OCI-LY7 (cell line): ENCODE results near the gene AHNAK2. TPM values are rescaled to one million over a fixed set of nuclear protein-coding genes. Genes with fewer than 3 reads are reported as not detected.

Experiments used
- BruUV-seq: library from RNA; stranded (reverse); fragments of 400-500 nt; replicated peaks from 2 replicates; lab custom pipeline; 2021; lab: Mats Ljungman, UMichigan
- CTCF ChIA-PET: fragments of 300-600 bp; sonication (Branson Sonifier 250); formaldehyde crosslinking; loops from one replicate; lab custom pipeline; 2022; ENCODE audit warnings: antibody characterized with exemption; ENCODE audit not compliant: unreplicated experiment; lab: Charles Lee
- POLR2A ChIA-PET: fragments of 300-600 bp; sonication (Branson Sonifier 250); formaldehyde crosslinking; loops from one replicate; lab custom pipeline; 2022; ENCODE audit warnings: antibody characterized with exemption; lab: Charles Lee
- DNase-seq: peaks from one replicate; pipeline ENCODE4 v3.0.0-alpha.2; 2015; ENCODE audit warnings: low spot score
- H2AFZ ChIP-seq: fragments of 200-600 bp; sonication (generic), shearing (Covaris generic); 2 replicates; pipeline ENCODE4 v1.6.1; 2014; ENCODE audit warnings: mild to moderate bottlenecking, antibody characterized with exemption, low read length, moderate library complexity
- H3K27ac ChIP-seq: fragments of 200-600 bp; sonication (generic); 2 replicates; pipeline ENCODE4 v1.5.1; 2014; ENCODE audit warnings: mixed run types, low read depth, mild to moderate bottlenecking, moderate library complexity, low read length, inconsistent platforms; ENCODE audit not compliant: poor library complexity, severe bottlenecking
- H3K36me3 ChIP-seq: fragments of 200-600 bp; sonication (generic); 2 replicates; pipeline ENCODE4 v1.6.1; 2014; ENCODE audit warnings: mild to moderate bottlenecking, antibody characterized with exemption, low read length, moderate library complexity, mixed read lengths; ENCODE audit not compliant: insufficient read depth
- H3K4me1 ChIP-seq: fragments of 200-600 bp; sonication (generic); 2 replicates; pipeline ENCODE4 v1.5.1; 2014; ENCODE audit warnings: mild to moderate bottlenecking, low read length; ENCODE audit not compliant: insufficient read depth, poor library complexity, severe bottlenecking
- H3K4me2 ChIP-seq: fragments of 200-600 bp; sonication (generic); 2 replicates; pipeline ENCODE4 v1.6.1; 2014; ENCODE audit warnings: mild to moderate bottlenecking, low read length
- H3K4me3 ChIP-seq: fragments of 200-600 bp; sonication (generic); 2 replicates; pipeline ENCODE4 v1.5.1; 2014; ENCODE audit warnings: mild to moderate bottlenecking, low read depth, low read length; ENCODE audit not compliant: poor library complexity, severe bottlenecking
- H3K79me2 ChIP-seq: fragments of 200-600 bp; sonication (generic); 2 replicates; pipeline ENCODE4 v1.6.1; 2016; ENCODE audit warnings: low read depth, mild to moderate bottlenecking, low read length, moderate library complexity, mixed read lengths; ENCODE audit not compliant: insufficient read depth
- H3K9me2 ChIP-seq: fragments of 200-600 bp; sonication (generic); 2 replicates; pipeline ENCODE4 v1.6.1; 2016; ENCODE audit warnings: mild to moderate bottlenecking, low read length, mixed read lengths; ENCODE audit not compliant: insufficient read depth
- H3K9me3 ChIP-seq: fragments of 200-600 bp; sonication (generic); 2 replicates; pipeline ENCODE4 v1.6.1; 2014; ENCODE audit warnings: mild to moderate bottlenecking, mixed run types, low read length, mixed read lengths
- H4K20me1 ChIP-seq: fragments of 200-600 bp; sonication (generic); 2 replicates; pipeline ENCODE4 v1.6.1; 2014; ENCODE audit warnings: mild to moderate bottlenecking, antibody characterized with exemption, low read length, moderate library complexity, mixed read lengths; ENCODE audit not compliant: insufficient read depth
- CTCF ChIP-seq: fragments of 200-600 bp; sonication (generic); conservative IDR thresholded peaks from 2 replicates; pipeline ENCODE4 v1.5.1; 2014; ENCODE audit warnings: mild to moderate bottlenecking, antibody characterized with exemption, low read length, moderate library complexity, mixed read lengths
- EZH2phosphoT487 ChIP-seq: fragments of 200-600 bp; sonication (generic); IDR thresholded peaks from 2 replicates; pipeline ENCODE4 v1.6.1; 2018; ENCODE audit warnings: low read depth, borderline replicate concordance, mild to moderate bottlenecking, mixed run types, antibody characterized with exemption, low read length, moderate library complexity, mixed read lengths
- intact Hi-C: fragments of 100-400 bp; cut with micrococcal nuclease; formaldehyde crosslinking; loops from one replicate; pipeline ENCODE4 v1.10.0; 2022; ENCODE audit not compliant: unreplicated experiment
- total RNA-seq, 2 experiments: library from RNA; depleted of rRNA in 1 of 2; stranded (reverse); fragments of >200 nt in 1 of 2; shearing (Covaris generic) in 1 of 2; gene quantifications; 2 replicates each; pipeline ENCODE4 v1.2.3, GENCODE V29; 2014 to 2022

Gene AHNAK2
- total RNA-seq, 2 experiments from 2014 or later = 0.61 TPM; not detected in 1

GRCh38 chr14:105012171-105012985 lies 34.2 kb upstream of the AHNAK2 start:
- DNase-seq = no peak
- H3K9me2 ChIP-seq = no peaks in the 10 kb centered on the region
- peaks cover 89% of the 10 kb centered on the region for H3K79me2 ChIP-seq
- no peaks in the 10 kb centered on the region for H3K9me3 ChIP-seq
- peaks cover 48% of the 10 kb centered on the region for H3K4me1 ChIP-seq
- TF ChIP-seq CTCF = peak; percentile 85
- TF ChIP-seq EZH2phosphoT487 = no peak
- H3K4me2 ChIP-seq = peak overlapping the region; percentile 89; the same call in 1 of the 2 replicates
- peaks cover 97% of the 10 kb centered on the region for H3K36me3 ChIP-seq
- no peak overlapping the region for H3K27ac ChIP-seq
- H2AFZ ChIP-seq = no peak overlapping the region
- POLR2A ChIA-PET = interaction anchor here (1.1 kb wide), 1 partner anchor 8 kb away, joined by 3 read pairs; the partner anchor contains the start of gene CDCA4
- BruUV-seq = no TSS peak
- CTCF ChIA-PET = interaction anchor here (0.6 kb wide), 1 partner anchor 1384 kb away, joined by 3 read pairs; the partner anchor contains the start of gene KLC1
- H4K20me1 ChIP-seq = peaks cover 61% of the 10 kb centered on the region
- no peak overlapping the region for H3K4me3 ChIP-seq
- intact Hi-C loops = no loop called here

DNA sequence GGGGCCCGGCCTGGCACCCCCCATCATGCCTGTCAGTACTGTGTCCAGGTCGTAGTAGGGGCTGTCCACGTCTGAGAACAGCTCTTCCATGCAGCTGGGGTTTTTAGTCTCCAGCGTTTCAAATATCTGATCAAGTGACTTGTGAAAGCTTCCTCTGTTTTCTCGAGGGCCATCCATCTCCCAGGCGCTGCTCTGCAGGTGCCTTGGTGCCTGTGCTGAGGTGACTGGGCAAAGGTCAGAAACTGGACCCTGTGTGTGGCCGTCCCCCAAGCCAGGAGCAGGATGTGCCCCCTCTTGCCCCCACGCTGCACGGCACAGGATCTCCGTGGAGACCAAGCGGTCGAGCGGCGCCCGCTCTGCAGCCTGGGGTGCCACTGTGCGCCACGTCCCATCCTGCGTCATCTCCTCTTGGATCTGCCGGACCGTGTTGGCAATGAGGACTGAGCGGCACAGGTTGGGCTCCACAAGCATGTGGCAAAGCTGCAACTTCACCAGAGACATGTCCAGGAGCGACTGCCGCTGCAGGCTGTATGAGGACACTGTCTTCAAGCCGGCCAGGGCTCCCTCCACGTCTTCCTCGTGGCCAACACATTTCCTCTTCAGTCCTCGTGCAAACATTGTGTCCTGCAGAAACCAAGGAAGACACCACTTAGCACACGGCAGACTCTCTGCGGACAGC lies 33.3 kb upstream of the AHNAK2 start:
- no peak overlapping the region for H3K4me2 ChIP-seq
- POLR2A ChIA-PET = interaction anchor here (0.6 to 1.1 kb wide), 2 partner anchors 9 to 12 kb away, joined by 3 read pairs; partner anchors contain the start of gene CDCA4
- DNase-seq = no peak
- H3K9me3 ChIP-seq = no peaks in the 10 kb centered on the region
- peaks cover 97% of the 10 kb centered on the region for H3K36me3 ChIP-seq
- peaks cover 55% of the 10 kb centered on the region for H4K20me1 ChIP-seq
- intact Hi-C loops = no loop called here
- H3K4me1 ChIP-seq = peaks cover 39% of the 10 kb centered on the region
- H3K79me2 ChIP-seq = peaks cover 80% of the 10 kb centered on the region
- H3K27ac ChIP-seq = no peak overlapping the region
- H3K4me3 ChIP-seq = no peak overlapping the region
- no TSS peak for BruUV-seq
- no peak overlapping the region for H2AFZ ChIP-seq
- TF ChIP-seq EZH2phosphoT487 (no peak), CTCF (no peak)
- no peaks in the 10 kb centered on the region for H3K9me2 ChIP-seq
- CTCF ChIA-PET = no interaction called here
